GM18511 (cell line): ENCODE data around the gene YLPM1.

ENCODE experiments used
- ATAC-seq: cut with Tn5 transposase; IDR thresholded peaks from one replicate; pipeline ENCODE4 v1.9.1; 2021; ENCODE audit warnings: mild to moderate bottlenecking, moderate library complexity; ENCODE audit not compliant: unreplicated experiment

The YLPM1 gene

DNA sequence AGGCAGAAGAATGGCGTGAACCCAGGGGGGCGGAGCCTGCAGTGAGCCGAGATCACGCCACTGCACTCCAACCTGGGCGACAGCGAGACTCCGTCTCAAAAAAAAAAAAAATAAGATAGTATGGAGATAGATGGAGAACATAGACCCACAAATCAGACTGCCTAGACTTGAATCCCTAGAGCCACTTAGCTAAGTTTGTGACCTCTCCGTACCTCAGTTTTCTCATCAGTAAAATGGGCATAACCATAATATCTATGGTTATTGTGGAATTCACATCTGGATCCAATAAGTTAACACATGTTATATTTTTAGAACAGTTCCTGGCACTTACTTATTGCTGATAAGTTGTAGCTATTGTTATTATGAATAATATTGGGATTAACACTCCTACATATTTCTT, 105.6 kb downstream of the YLPM1 start:
- ATAC-seq: no peak

DNA sequence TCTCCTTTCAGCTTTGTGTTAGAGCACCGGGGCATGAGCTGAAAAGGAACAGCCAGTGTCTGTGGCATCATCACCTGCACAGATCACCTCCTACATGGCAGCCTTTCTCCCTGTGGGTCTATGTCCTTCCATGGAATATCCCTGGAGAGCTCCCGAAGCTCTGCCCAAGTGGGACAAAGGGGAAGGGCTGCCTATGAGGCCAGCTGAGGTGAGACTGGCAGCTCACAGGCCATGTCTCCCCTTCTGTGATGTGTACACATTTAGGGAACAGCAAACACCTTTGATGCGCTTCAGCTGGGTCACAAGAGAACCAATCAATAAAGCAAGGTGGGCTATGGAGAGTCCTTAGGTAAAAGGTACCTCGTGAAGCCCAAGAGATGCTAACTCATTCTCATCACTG, 108.7 kb downstream of the YLPM1 start:
- ATAC-seq: no peak

GRCh38 chr14:74875204-74875603, 112.1 kb downstream of the YLPM1 start:
- ATAC-seq: no peak

DNA sequence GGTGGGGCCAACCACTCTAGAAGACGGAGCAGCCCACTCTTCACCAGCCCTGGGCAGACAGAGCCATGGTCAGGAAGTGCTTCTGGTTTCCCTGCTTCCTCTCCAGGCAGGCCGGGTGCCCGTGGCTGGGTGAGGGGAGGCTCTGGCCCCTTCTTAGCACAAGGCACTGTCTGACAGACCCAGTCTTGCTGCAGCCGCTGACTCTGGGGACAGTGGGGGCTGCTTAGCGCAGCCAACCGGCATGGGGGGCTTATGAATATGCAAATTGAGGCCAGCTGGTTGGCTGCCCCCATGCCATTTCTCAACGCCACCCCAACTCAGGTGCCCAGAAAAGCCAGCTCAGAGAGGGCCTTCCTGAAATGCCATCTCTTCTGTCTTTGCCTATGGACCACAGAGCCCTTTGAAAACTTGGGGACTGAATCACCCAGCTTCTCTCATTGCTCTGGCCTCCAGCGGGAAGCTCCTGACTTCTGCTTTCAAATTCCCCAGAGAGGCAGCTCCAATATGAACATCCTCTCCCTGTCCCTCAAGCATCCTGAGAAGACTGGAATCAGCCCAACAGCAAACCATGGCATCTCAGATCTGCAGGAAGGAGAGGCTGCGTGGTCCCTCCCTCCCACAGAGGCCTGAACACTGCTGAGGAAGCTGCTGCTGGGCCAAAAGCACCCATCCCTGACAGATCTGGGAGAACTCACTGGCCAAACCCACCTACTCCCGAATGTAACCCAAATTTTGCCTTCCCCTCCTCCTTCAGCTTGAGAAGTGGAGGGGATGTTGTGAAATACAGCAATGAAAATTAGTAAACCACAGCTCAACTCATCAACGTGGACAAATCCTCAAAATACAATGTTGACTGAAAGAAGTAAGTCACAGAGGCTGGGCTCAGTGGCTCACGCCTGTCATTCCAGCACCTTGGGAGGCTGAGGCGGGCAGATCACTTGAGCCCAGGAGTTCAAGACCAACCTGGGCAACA, 113.1 kb downstream of the YLPM1 start, which contains the start of gene PROX2:
PROX2 (minus strand) TSS at position 205 of the 973 bp plus-strand sequence. CDS start 12,311 bp downstream, outside the sequence.
- ATAC-seq: no peak

DNA sequence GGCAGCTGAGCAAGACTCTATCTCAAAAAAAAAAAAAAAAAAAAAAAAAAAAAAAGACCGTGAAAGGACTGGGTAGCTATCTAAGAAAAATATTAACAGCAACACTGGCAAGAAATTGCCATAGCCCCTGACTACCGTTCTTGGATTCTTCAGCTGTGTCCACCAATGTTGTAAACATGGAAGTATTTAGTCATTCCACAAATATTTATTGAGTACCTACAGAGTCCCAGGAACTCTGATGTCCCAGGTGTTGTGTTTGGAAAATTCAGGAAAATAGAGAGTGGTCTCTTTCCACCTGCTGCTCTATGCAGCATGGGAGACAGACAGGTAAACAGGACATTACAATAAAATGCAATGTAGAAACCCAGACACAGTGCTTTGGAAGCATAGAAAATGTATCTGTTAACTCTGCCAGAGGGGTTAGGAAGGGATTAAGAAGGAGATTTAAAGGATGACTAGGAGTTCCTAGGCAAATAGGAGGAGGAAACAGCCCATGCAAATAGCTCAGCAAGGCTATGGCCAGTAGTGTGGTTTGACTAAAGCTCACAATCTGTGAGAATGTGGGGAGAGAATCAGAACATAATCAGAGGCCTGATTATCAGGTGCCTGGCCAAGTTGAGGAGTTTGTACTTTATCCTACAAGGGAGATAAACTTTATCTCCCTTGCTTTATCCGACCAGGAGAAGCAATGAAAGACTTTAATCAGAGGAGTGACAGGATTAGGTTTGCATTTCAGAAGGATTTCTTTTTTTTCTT, 116.5 kb downstream of the YLPM1 start:
- ATAC-seq: no peak

GRCh38 chr14:74881431-74882102, 118.5 kb downstream of the YLPM1 start, which contains the start of gene DLST:
Gene DLST, plus strand, starts transcription at chr14:74881916. Its CDS starts 38 bp downstream, at chr14:74881954.
- ATAC-seq: peak; percentile 97

- ATAC-seq: peak; percentile 39
These were observed 119.2 kb downstream of the YLPM1 start for GRCh38 chr14:74882103-74882920.
